Type B pancreatic cell (in vitro differentiated cells): ENCODE results near the gene CLCN1. TPM values are rescaled to one million over a fixed set of nuclear protein-coding genes. Genes with fewer than 3 reads are reported as not detected.

ENCODE experiments used
- DNase-seq: peaks from one replicate; pipeline ENCODE4 v3.0.0; 2021; ENCODE audit warnings: mixed read lengths; ENCODE audit not compliant: unreplicated experiment; ENCODE audit errors: extremely low spot score
- H3K27ac Mint-ChIP-seq: 2 replicates; pipeline ENCODE4 v1.8.0; 2021; ENCODE audit warnings: mild to moderate bottlenecking, mixed read lengths
- H3K27me3 Mint-ChIP-seq: 2 replicates; pipeline ENCODE4 v1.8.0; 2021; ENCODE audit warnings: mixed read lengths
- H3K36me3 Mint-ChIP-seq: 2 replicates; pipeline ENCODE4 v1.8.0; 2021; ENCODE audit warnings: mixed read lengths
- H3K4me1 Mint-ChIP-seq: one replicate; pipeline ENCODE4 v1.8.0; 2021; ENCODE audit warnings: mixed read lengths; ENCODE audit not compliant: unreplicated experiment
- H3K4me3 Mint-ChIP-seq: 2 replicates; pipeline ENCODE4 v1.8.0; 2021; ENCODE audit warnings: mild to moderate bottlenecking, mixed read lengths
- H3K9me3 Mint-ChIP-seq: 2 replicates; pipeline ENCODE4 v1.8.0; 2021; ENCODE audit warnings: mixed read lengths
- total RNA-seq: library from RNA; stranded (reverse); gene quantifications from 2 replicates; pipeline ENCODE4 v1.2.1, GENCODE V29; 2021; ENCODE audit warnings: low replicate concordance
- TF ChIP-seq, protein P1 (sequence below): fragments of 200-600 bp; sonication (generic); conservative IDR thresholded peaks from 2 replicates; pipeline ENCODE4 v1.5.0; 2021; ENCODE audit warnings: antibody characterized with exemption, mild to moderate bottlenecking

CLCN1 gene
- total RNA-seq, 1 donor from 2014 or later = 0.22 TPM

GRCh38 chr7:143295870-143296269, 20.0 kb upstream of the CLCN1 start:
- H3K9me3 Mint-ChIP-seq = no peaks in the 10 kb centered on the region
- no peak overlapping the region for H3K27ac Mint-ChIP-seq
- no peak for DNase-seq
- H3K4me3 Mint-ChIP-seq = no peak overlapping the region
- peaks cover 14% of the 10 kb centered on the region for H3K4me1 Mint-ChIP-seq
- TF ChIP-seq, protein P1, sequence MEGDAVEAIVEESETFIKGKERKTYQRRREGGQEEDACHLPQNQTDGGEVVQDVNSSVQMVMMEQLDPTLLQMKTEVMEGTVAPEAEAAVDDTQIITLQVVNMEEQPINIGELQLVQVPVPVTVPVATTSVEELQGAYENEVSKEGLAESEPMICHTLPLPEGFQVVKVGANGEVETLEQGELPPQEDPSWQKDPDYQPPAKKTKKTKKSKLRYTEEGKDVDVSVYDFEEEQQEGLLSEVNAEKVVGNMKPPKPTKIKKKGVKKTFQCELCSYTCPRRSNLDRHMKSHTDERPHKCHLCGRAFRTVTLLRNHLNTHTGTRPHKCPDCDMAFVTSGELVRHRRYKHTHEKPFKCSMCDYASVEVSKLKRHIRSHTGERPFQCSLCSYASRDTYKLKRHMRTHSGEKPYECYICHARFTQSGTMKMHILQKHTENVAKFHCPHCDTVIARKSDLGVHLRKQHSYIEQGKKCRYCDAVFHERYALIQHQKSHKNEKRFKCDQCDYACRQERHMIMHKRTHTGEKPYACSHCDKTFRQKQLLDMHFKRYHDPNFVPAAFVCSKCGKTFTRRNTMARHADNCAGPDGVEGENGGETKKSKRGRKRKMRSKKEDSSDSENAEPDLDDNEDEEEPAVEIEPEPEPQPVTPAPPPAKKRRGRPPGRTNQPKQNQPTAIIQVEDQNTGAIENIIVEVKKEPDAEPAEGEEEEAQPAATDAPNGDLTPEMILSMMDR = no peak
- no peaks in the 10 kb centered on the region for H3K27me3 Mint-ChIP-seq
- H3K36me3 Mint-ChIP-seq = peaks cover 55% of the 10 kb centered on the region

- H3K36me3 Mint-ChIP-seq = peaks cover 54% of the 10 kb centered on the region
- H3K27me3 Mint-ChIP-seq = no peaks in the 10 kb centered on the region
- peaks cover 14% of the 10 kb centered on the region for H3K4me1 Mint-ChIP-seq
- H3K27ac Mint-ChIP-seq = no peak overlapping the region
- no peak for DNase-seq
- no peak overlapping the region for H3K4me3 Mint-ChIP-seq
- TF ChIP-seq, protein P1 = no peak
- H3K9me3 Mint-ChIP-seq = no peaks in the 10 kb centered on the region
Measured at GRCh38 chr7:143296686-143297085, 19.2 kb upstream of the CLCN1 start.

DNA sequence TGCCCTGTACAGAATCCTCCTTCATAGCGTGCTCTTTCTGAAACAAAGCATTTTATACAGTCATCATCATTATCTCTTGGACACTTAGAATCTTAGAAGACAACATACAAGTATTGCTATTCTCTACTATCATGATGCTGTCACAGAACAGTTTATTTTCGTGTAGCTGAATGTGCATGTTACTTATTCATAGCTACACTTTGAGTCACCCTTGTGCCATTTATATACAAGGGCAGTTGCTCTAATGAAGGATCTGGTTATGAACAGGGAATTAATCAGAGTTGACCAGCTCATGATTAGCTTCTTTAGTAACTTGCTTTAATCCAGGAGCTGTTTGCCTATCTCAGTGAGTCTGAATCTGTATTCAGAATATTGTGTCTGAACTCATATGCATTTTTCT, 16.6 kb upstream of the CLCN1 start:
- Mint-ChIP-seq H3K36me3 (peaks cover 47% of the 10 kb centered on the region), H3K27me3 (no peaks in the 10 kb centered on the region), H3K4me1 (peaks cover 13% of the 10 kb centered on the region), H3K9me3 (no peaks in the 10 kb centered on the region), H3K27ac (no peak overlapping the region), H3K4me3 (no peak overlapping the region)
- TF ChIP-seq, protein P1 = no peak
- DNase-seq = no peak

- TF ChIP-seq, protein P1 = peak; percentile 72
- Mint-ChIP-seq H3K27ac (no peak overlapping the region), H3K27me3 (no peaks in the 10 kb centered on the region), H3K36me3 (peaks cover 48% of the 10 kb centered on the region), H3K4me1 (peaks cover 10% of the 10 kb centered on the region), H3K4me3 (no peak overlapping the region), H3K9me3 (no peaks in the 10 kb centered on the region)
- no peak for DNase-seq
Measured at GRCh38 chr7:143299840-143300239, 16.1 kb upstream of the CLCN1 start.

DNA sequence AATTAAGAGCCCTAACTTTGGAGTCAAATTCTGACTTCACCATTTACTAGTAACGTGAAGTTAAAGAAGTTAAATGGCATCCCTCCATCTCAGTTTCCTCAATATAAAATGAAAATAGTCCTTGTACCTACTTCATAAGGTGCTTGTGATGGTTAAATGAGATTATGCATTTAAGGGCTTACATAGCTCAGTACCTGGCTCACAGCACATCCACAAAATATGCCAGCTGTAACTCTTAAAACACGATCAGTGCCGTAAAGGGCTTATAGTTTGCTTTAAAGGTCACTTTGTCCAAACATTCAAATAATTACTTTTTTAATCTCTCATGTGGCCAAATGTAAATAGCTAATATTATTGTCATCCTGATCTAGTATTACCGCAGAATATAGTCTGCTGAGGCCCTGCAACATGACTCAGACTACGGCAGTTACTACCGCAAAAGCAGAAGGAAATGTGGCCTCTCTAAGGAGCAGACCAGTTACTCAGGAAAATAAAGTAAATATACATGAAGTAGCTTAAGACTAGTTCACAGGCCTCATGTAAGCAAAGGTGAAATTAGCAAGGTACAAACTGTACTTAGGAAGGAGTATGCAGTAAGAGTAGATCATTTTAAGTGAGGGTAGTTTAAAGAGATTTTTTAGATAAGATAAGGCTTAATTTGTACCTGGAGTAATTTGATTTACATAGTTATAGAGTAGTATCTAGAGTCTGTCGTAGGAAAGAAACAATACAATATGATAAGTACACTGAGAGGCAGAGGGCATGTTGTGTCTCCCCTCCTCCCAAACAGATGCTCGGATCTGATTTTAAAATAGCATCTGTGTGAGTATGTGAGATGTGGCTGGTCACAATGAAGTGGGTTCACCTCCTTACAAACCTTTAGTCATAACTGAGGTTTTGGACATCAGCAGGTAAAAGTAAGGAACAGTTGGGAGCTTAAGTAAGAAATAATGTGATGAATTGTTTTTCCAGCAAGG, 14.7 kb upstream of the CLCN1 start:
- H3K27me3 Mint-ChIP-seq = no peaks in the 10 kb centered on the region
- TF ChIP-seq, protein P1 = no peak
- no peak for DNase-seq
- no peaks in the 10 kb centered on the region for H3K9me3 Mint-ChIP-seq
- H3K4me1 Mint-ChIP-seq = peaks cover 7% of the 10 kb centered on the region
- H3K27ac Mint-ChIP-seq = no peak overlapping the region
- H3K4me3 Mint-ChIP-seq = no peak overlapping the region
- H3K36me3 Mint-ChIP-seq = peaks cover 54% of the 10 kb centered on the region
